ENCODE results near the gene BABAM2.

DNA sequence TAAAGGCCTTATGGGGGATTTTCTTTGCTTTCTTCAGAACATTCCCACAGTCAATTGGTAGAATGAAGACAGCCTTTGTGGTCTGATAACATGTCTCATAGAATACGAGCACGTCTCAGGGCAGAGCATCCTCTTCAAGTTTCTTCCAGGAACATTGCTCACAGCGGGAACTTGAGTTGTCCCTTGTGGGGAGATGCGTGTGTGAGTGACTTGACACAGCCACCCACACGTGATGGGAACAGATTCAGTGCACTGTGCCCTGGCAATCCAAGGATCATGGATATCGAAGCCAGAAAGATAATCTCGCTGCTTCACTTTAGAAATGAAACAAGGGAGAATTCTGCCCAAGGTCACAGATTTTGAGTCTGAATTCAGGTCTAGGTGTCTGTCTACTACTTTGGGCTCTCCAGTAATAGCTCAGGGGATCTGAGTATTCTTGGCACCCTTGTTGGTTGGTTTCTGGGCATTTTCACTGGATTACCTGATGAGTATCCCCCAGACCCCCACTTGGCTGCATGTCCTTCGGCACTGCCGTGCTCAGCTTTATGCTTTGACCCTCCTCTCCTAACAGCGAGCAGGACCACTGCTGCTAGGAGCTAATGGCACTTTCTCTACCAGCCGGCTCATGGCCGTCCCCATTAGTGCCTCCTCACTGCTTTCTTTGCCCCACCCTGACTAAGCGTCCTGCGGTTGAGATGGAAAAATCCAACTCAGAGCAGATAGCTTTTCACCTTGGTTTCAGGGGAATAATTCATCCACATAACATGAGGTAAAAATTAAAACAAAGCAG, 426.2 kb downstream of the BABAM2 start:
- TF ChIP-seq, protein P1, sequence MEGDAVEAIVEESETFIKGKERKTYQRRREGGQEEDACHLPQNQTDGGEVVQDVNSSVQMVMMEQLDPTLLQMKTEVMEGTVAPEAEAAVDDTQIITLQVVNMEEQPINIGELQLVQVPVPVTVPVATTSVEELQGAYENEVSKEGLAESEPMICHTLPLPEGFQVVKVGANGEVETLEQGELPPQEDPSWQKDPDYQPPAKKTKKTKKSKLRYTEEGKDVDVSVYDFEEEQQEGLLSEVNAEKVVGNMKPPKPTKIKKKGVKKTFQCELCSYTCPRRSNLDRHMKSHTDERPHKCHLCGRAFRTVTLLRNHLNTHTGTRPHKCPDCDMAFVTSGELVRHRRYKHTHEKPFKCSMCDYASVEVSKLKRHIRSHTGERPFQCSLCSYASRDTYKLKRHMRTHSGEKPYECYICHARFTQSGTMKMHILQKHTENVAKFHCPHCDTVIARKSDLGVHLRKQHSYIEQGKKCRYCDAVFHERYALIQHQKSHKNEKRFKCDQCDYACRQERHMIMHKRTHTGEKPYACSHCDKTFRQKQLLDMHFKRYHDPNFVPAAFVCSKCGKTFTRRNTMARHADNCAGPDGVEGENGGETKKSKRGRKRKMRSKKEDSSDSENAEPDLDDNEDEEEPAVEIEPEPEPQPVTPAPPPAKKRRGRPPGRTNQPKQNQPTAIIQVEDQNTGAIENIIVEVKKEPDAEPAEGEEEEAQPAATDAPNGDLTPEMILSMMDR (conservative IDR thresholded peaks at IDR 0.05), result no peak
- no peak for TF ChIP-seq EZH2 (IDR thresholded peaks at IDR 0.05; ENCODE audit: low read depth)
